Activated effector memory CD4-positive, alpha-beta T cell treated with anti-CD3 and anti-CD28 coated beads, Interleukin-2, amount 50 U/mL, for 16 hours (primary cell): Measurements from ENCODE around the gene TMEM109.

Experiments used
- DNase-seq: peaks from one replicate; pipeline ENCODE4 v3.0.0-alpha.2; 2020

Gene TMEM109

GRCh38 chr11:60912223-60912850 is 1.6 kb upstream of the TMEM109 start:
- peak; percentile 62 for DNase-seq

GRCh38 chr11:60912851-60913528 is 968 bp upstream of the TMEM109 start:
- DNase-seq, result peak; percentile 50

GRCh38 chr11:60914633-60915247 is 782 bp downstream of the TMEM109 start:
- no peak for DNase-seq

GRCh38 chr11:60915248-60915914 is 1.4 kb downstream of the TMEM109 start:
- peak; percentile 89 for DNase-seq

- DNase-seq, result peak; percentile 50
These were observed 2.8 kb downstream of the TMEM109 start for GRCh38 chr11:60916669-60917206.

- DNase-seq, result no peak
These were observed 3.3 kb downstream of the TMEM109 start for GRCh38 chr11:60917267-60917666.

- DNase-seq, result no peak
These were observed 4.4 kb downstream of the TMEM109 start for GRCh38 chr11:60918251-60918938.

- DNase-seq, result no peak
These were observed 4.9 kb downstream of the TMEM109 start for GRCh38 chr11:60918939-60919265.

- no peak for DNase-seq
These were observed 5.4 kb downstream of the TMEM109 start for GRCh38 chr11:60919320-60919719.

- DNase-seq, result no peak
These were observed 6.0 kb downstream of the TMEM109 start for GRCh38 chr11:60919956-60920355.

- no peak for DNase-seq
These were observed 7.3 kb downstream of the TMEM109 start for GRCh38 chr11:60921259-60921658.

GRCh38 chr11:60921777-60922335 is 7.9 kb downstream of the TMEM109 start:
- no peak for DNase-seq

- no peak for DNase-seq
These were observed 8.9 kb downstream of the TMEM109 start for GRCh38 chr11:60922906-60923305.

- no peak for DNase-seq
These were observed 9.4 kb downstream of the TMEM109 start for GRCh38 chr11:60923326-60923725.

GRCh38 chr11:60923800-60924109 is 9.8 kb downstream of the TMEM109 start:
- DNase-seq, result no peak

GRCh38 chr11:60924110-60924905 is 10.3 kb downstream of the TMEM109 start, which contains the start of gene TMEM132A:
TSS of gene TMEM132A (plus strand) at chr11:60924460. CDS start at chr11:60924634, 174 bp downstream.
- DNase-seq, result no peak

- no peak for DNase-seq
These were observed 11.2 kb downstream of the TMEM109 start for GRCh38 chr11:60924906-60925853.

GRCh38 chr11:60925868-60926267 is 11.9 kb downstream of the TMEM109 start:
- no peak for DNase-seq

GRCh38 chr11:60926500-60926899 is 12.5 kb downstream of the TMEM109 start:
- DNase-seq, result no peak

- DNase-seq, result no peak
These were observed 13.2 kb downstream of the TMEM109 start for GRCh38 chr11:60927061-60927592.
